ENCODE results near the gene SSR1.
"Not testable (repeated sequence)": the region's sequence is repeated elsewhere in the genome, so short reads cannot be mapped to it uniquely, and the experiment has no call there.

The SSR1 gene

GRCh38 chr6:7316658-7317533, 3.9 kb upstream of the SSR1 start:
- DNase-seq = no peak

GRCh38 chr6:7315948-7316365, 3.0 kb upstream of the SSR1 start:
- no peak for DNase-seq

GRCh38 chr6:7315087-7315947, 2.3 kb upstream of the SSR1 start:
- not testable (repeated sequence) for DNase-seq

- DNase-seq = no peak
Observed at GRCh38 chr6:7314414-7314813, 1.4 kb upstream of the SSR1 start.

GRCh38 chr6:7313505-7314165, 636 bp upstream of the SSR1 start:
- DNase-seq = no peak

- DNase-seq = no peak
Observed at GRCh38 chr6:7311917-7312615, 933 bp downstream of the SSR1 start.

GRCh38 chr6:7311176-7311575, 1.8 kb downstream of the SSR1 start:
- no peak for DNase-seq

GRCh38 chr6:7309050-7309449, 3.9 kb downstream of the SSR1 start:
- DNase-seq = no peak

- no peak for DNase-seq
Observed at GRCh38 chr6:7307533-7307932, 5.5 kb downstream of the SSR1 start.

- DNase-seq = no peak
Observed at GRCh38 chr6:7304821-7305220, 8.2 kb downstream of the SSR1 start.

GRCh38 chr6:7301702-7302101, 11.3 kb downstream of the SSR1 start:
- DNase-seq = no peak

GRCh38 chr6:7300926-7301325, 12.1 kb downstream of the SSR1 start:
- DNase-seq = no peak

GRCh38 chr6:7298113-7298512, 14.9 kb downstream of the SSR1 start:
- DNase-seq = no peak

GRCh38 chr6:7296602-7297001, 16.4 kb downstream of the SSR1 start:
- DNase-seq = no peak

- DNase-seq = no peak
Observed at GRCh38 chr6:7295916-7296315, 17.1 kb downstream of the SSR1 start.

- DNase-seq = no peak
Observed at GRCh38 chr6:7292596-7293255, 20.3 kb downstream of the SSR1 start.

GRCh38 chr6:7290079-7290478, 22.9 kb downstream of the SSR1 start:
- no peak for DNase-seq

GRCh38 chr6:7285416-7285815, 27.6 kb downstream of the SSR1 start:
- DNase-seq = no peak

GRCh38 chr6:7283676-7284075, 29.3 kb downstream of the SSR1 start:
- DNase-seq = no peak

GRCh38 chr6:7282097-7282906, 30.7 kb downstream of the SSR1 start:
- no peak for DNase-seq

- no peak for DNase-seq
Observed at GRCh38 chr6:7276199-7276524, 36.8 kb downstream of the SSR1 start.
